Endothelial cell of umbilical vein (primary cell): Measurements from ENCODE around the gene NAA40.

ENCODE experiments used
- CTCF ChIP-seq, 2 donors: IDR thresholded peaks; 1 replicate in 1 of 2; 2 replicates in 1 of 2; pipeline ENCODE4 v1.5.1; 2011; ENCODE audit warnings: low read length in 2 of 2, mild to moderate bottlenecking in 2 of 2, moderate library complexity in 2 of 2, control low read depth in 1 of 2, inconsistent platforms in 1 of 2, low read depth in 1 of 2; ENCODE audit not compliant: insufficient read depth in 1 of 2; ENCODE audit errors: extremely low read depth in 1 of 2
- TF ChIP-seq, protein P1 (sequence below): IDR thresholded peaks from 2 replicates; pipeline ENCODE4 v1.6.1; 2011; ENCODE audit not compliant: insufficient read depth, insufficient read length

GRCh38 chr11:63986932-63987513 lies 48.2 kb downstream of the NAA40 start:
- no peak for TF ChIP-seq CTCF (IDR thresholded peaks at IDR 0.05; ENCODE audit: extremely low read depth in 1 of 2, insufficient read depth in 1 of 2, low read depth in 1 of 2, low read length in 2 of 2)
- TF ChIP-seq, protein P1, sequence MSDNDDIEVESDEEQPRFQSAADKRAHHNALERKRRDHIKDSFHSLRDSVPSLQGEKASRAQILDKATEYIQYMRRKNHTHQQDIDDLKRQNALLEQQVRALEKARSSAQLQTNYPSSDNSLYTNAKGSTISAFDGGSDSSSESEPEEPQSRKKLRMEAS = no peak
